GM12873 (cell line): ENCODE results near the gene MFAP2.

Source experiments
- TF ChIP-seq, protein P1 (sequence below): IDR thresholded peaks from 2 replicates; pipeline ENCODE4 v1.5.1; 2012; ENCODE audit warnings: low read depth, mild to moderate bottlenecking, moderate library complexity, low read length, control low read depth; ENCODE audit not compliant: insufficient read depth; ENCODE audit errors: missing control alignments

Gene MFAP2

DNA sequence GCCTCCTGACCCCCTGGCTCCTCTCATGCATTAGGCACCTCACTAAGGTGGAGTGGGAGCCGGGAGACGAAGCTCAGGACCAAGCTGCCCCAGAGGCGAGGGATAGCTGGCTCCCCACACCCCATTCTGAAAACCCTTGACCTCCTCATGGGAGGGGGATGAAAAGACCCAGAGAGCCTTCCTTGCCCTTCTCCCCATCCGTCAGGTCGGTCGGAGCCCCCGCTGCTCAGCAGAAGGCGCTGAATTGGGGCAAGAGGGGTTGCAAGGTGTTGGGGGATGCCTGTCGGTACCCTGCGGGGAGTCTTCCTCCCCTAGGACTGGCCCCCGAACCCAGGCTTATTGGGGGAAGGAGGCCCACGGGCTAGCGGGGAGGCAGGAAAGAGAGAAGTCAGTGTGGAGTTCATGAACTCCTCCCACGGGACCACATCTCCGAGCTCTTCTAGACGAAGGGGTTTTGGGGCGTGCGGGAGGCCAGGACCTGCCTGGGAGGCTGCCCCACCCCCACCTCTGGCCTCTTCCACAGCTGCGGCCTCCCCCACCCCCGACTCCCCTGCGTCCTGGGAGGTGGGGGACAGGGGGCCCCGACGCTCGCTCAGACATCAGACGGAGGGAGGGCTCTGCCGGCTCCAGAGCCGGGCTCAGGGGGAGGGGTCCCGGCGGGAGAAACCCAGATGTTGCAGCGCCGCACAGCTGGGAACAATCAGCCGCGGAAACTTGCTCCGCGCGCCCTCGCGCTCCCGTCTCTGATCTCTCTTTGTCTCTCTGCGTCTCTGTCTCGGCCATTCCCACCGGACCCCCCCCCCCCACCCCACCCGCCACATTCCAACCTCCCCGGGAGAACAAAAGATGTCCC, 719 bp downstream of the MFAP2 start:
- TF ChIP-seq, protein P1, sequence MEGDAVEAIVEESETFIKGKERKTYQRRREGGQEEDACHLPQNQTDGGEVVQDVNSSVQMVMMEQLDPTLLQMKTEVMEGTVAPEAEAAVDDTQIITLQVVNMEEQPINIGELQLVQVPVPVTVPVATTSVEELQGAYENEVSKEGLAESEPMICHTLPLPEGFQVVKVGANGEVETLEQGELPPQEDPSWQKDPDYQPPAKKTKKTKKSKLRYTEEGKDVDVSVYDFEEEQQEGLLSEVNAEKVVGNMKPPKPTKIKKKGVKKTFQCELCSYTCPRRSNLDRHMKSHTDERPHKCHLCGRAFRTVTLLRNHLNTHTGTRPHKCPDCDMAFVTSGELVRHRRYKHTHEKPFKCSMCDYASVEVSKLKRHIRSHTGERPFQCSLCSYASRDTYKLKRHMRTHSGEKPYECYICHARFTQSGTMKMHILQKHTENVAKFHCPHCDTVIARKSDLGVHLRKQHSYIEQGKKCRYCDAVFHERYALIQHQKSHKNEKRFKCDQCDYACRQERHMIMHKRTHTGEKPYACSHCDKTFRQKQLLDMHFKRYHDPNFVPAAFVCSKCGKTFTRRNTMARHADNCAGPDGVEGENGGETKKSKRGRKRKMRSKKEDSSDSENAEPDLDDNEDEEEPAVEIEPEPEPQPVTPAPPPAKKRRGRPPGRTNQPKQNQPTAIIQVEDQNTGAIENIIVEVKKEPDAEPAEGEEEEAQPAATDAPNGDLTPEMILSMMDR, result no peak

DNA sequence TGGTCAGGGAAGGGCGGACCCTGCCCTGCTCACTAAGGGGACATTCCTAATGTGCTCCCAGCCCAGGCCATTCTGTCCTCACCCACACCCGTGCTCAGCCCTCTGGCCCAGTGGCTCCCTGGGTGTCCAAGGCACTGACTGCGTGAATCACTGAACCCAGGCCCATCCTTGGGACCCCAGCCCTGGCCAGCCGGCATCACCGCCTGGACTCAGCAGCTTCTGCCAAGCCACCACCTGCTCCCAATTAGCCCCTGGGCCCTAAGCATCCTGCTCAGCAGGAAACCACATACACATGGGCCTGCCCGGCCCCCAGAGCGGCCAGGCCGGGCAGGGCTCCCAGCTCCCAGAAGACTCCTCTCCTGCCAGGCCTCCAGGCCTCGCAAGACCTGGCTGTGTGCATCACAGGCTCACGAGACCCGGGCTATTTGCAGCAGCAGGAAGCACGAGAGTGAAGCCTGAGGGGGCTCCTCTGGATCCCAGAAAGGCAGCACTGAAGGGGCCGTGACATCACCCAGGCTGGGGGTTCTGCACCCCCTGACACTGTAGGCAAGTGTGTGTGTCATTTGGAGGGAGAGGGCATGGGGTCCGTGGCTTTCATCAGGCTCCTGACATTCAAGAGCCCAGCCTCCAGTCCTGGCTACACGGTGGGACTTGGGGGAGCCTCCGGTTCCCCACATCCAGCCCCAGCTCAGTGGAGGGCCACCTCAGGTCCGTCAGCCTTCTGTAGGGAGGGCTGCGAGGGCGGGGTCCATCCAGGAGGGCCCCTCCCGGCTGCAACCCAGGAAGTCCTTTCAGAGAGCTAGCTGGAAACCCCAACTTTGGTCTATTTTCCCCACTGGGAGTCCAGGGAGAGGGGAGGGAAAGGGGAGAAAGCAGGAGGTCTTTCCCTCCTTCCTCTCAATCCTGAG, 1.6 kb downstream of the MFAP2 start:
- TF ChIP-seq, protein P1, result no peak

DNA sequence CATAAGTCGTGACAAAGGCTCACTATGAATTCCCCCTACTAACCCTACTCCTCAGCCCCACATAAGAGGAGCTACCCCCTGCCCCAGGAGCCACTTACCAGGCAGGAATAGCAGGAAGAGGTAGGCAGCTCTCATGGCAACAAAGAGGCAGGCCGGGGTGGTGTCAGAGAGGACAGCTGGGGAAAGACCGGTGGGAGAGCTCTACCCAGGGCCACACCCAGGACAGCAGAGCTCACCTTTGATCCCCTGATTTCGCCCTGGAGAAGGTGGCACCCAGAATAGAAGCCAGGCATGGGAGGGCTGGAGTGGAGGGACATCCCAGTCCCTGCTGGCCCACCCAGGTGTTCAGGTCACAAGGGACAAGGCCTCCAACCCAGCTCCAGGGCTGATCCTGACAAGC, 2.3 kb downstream of the MFAP2 start:
- TF ChIP-seq, protein P1, result no peak

- TF ChIP-seq, protein P1, result no peak
These were observed 3.0 kb downstream of the MFAP2 start for GRCh38 chr1:16977377-16977776.

DNA sequence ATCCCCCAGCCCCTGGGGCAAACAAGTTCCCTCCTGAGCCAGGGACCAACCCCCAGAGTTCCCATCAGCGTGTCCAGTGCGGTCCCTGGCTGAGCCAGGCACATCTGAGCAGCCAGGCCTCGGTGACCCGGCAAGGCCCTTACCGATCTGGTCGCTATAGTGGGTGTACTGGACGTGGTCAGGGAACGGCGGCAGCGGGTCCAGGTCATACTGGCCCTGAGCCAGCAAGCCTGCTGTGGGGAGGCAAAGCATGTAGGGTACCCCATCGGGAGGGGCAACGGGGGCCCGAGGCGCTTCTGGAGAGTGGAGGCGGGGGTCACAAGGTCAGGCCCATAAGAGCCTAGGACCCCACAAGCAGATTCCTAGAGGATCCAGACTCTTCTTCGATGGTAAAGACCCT, 3.5 kb downstream of the MFAP2 start:
- TF ChIP-seq, protein P1, result no peak

DNA sequence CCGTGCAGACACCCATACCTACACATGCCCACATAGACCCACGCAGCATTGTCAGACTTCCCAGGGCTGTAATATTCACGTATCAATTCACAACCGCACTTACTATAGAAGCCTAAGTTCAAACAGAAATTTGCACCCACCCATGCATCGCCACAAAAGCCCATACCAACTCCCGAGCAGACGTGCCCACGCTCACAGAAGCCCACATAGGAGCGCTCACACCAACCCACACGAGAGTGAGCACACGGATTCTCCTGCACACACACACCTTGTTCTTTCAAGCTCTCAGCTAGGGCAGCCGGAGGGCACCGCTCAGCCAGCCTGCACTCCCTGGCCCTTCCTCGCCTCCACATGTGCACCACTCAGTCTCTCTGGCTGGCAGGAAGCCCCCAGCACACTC, 4.6 kb downstream of the MFAP2 start:
- TF ChIP-seq, protein P1, result no peak

DNA sequence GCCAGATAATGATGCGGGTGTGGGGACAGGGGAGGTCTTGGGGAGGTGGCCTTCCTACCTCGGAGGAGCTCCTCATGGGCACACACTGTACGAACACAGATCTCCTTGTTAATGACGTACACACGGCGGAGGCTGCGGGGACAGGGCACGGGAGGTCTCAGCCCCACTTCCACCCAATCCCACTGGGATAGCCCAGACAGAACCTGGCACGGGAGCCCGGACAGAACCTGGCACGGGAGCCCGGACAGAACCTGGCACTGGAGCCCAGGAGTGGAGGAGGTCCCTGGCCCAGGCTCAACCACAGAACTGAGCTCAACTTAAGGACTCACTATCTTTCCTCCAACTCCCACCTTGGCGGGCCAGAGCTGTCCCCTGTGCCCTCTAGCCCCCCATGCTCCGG, 5.2 kb downstream of the MFAP2 start:
- TF ChIP-seq, protein P1, result no peak
